Measurements from ENCODE around the gene ADI1.
"Not testable (repeated sequence)": the region's sequence is repeated elsewhere in the genome, so short reads cannot be mapped to it uniquely, and the experiment has no call there.

ADI1 gene

GRCh38 chr2:3461801-3462492, 57.4 kb downstream of the ADI1 start:
- DNase-seq: no peak

- no peak for DNase-seq
Observed at GRCh38 chr2:3460831-3461800, 58.2 kb downstream of the ADI1 start.

- no peak for DNase-seq
Observed at GRCh38 chr2:3460156-3460555, 59.2 kb downstream of the ADI1 start.

GRCh38 chr2:3459185-3460015, 59.9 kb downstream of the ADI1 start:
- no peak for DNase-seq

- DNase-seq: no peak
Observed at GRCh38 chr2:3458396-3459184, 60.7 kb downstream of the ADI1 start.

GRCh38 chr2:3457524-3458395, 61.6 kb downstream of the ADI1 start:
- DNase-seq: no peak

GRCh38 chr2:3456125-3456524, 63.2 kb downstream of the ADI1 start:
- no peak for DNase-seq

- DNase-seq: no peak
Observed at GRCh38 chr2:3454802-3455201, 64.5 kb downstream of the ADI1 start.

GRCh38 chr2:3454005-3454404, 65.3 kb downstream of the ADI1 start:
- not testable (repeated sequence) for DNase-seq

GRCh38 chr2:3453190-3453999, 65.9 kb downstream of the ADI1 start:
- DNase-seq: no peak

GRCh38 chr2:3451926-3452671, 67.2 kb downstream of the ADI1 start:
- no peak for DNase-seq

GRCh38 chr2:3451169-3451568, 68.2 kb downstream of the ADI1 start:
- DNase-seq: no peak

- DNase-seq: no peak
Observed at GRCh38 chr2:3450385-3451010, 68.8 kb downstream of the ADI1 start.

GRCh38 chr2:3449936-3450335, 69.4 kb downstream of the ADI1 start:
- no peak for DNase-seq

- no peak for DNase-seq
Observed at GRCh38 chr2:3449086-3449485, 70.2 kb downstream of the ADI1 start.

- not testable (repeated sequence) for DNase-seq
Observed at GRCh38 chr2:3448441-3448911, 70.9 kb downstream of the ADI1 start.

- peak; percentile 89 for DNase-seq
Observed at GRCh38 chr2:3447789-3448317, 71.5 kb downstream of the ADI1 start.
